B cell (primary cell): ENCODE results near the gene PTTG2. TPM values are rescaled to one million over a fixed set of nuclear protein-coding genes. Genes with fewer than 3 reads are reported as not detected.

Source experiments
- ATAC-seq: fragments of 200-7000 bp; cut with Tn5 transposase; one replicate; pipeline ENCODE4 v1.10.0; 2021; ENCODE audit warnings: low read depth, mild to moderate bottlenecking, moderate number of reproducible peaks, moderate library complexity
- CTCF ChIA-PET: fragments of 350-600 bp; sonication (Branson Sonifier 250); formaldehyde crosslinking; loops from one replicate; lab custom pipeline; 2021; ENCODE audit warnings: antibody characterized with exemption, inconsistent platforms; lab: Charles Lee
- POLR2A ChIA-PET: fragments of 350-600 bp; sonication (Branson Sonifier 250); formaldehyde crosslinking; loops from one replicate; lab custom pipeline; 2021; ENCODE audit warnings: antibody characterized with exemption; lab: Charles Lee
- DNase-seq: peaks from one replicate; pipeline ENCODE4 v3.0.0; 2013
- H2AFZ ChIP-seq: 2 replicates; pipeline ENCODE4 v1.6.1; 2012; ENCODE audit warnings: mild to moderate bottlenecking, low read depth, low read length; ENCODE audit not compliant: insufficient read depth, poor library complexity, severe bottlenecking
- H3K27ac ChIP-seq, 2 donors: 1 replicate in 1 of 2; 2 replicates in 1 of 2; pipeline ENCODE4 v1.5.1; 2012 to 2013; ENCODE audit warnings: low read length in 2 of 2, mild to moderate bottlenecking in 2 of 2, moderate library complexity in 1 of 2
- H3K27me3 ChIP-seq, 4 experiments: fragments of 200-600 bp in 1 of 4; sonication (generic) in 1 of 4; replicated peaks in 1 of 4; 1 replicate in 2 of 4; 2 replicates in 2 of 4; pipeline versions ENCODE4 v1.6.1 to v1.7.0; 2013 to 2016; ENCODE audit warnings: low read length in 3 of 4, mild to moderate bottlenecking in 2 of 4, mixed read lengths in 1 of 4, moderate library complexity in 1 of 4; ENCODE audit not compliant: insufficient read depth in 4 of 4, control insufficient read depth in 3 of 4; ENCODE audit errors: control extremely low read depth in 1 of 4
- H3K36me3 ChIP-seq, 2 experiments: replicated peaks in 1 of 2; 1 replicate in 1 of 2; 2 replicates in 1 of 2; pipeline versions ENCODE4 v1.6.1 to v1.7.1; 2013; ENCODE audit warnings: low read length in 1 of 2; ENCODE audit not compliant: insufficient read depth in 2 of 2, control insufficient read depth in 1 of 2; ENCODE audit errors: control extremely low read depth in 1 of 2, extremely low read depth in 1 of 2
- H3K4me1 ChIP-seq, 2 donors: fragments of 200-600 bp in 1 of 2; sonication (generic) in 1 of 2; 1 replicate in 1 of 2; 2 replicates in 1 of 2; pipeline versions ENCODE4 v1.5.1 to v1.6.1; 2013 to 2017; ENCODE audit warnings: low read length in 2 of 2; ENCODE audit not compliant: control insufficient read depth in 2 of 2, insufficient read depth in 2 of 2
- H3K4me2 ChIP-seq: replicated peaks from 2 replicates; pipeline ENCODE3; 2012; ENCODE audit warnings: mild to moderate bottlenecking, low read depth, low read length; ENCODE audit not compliant: poor library complexity, severe bottlenecking
- H3K4me3 ChIP-seq, 5 experiments: fragments of 200-600 bp in 1 of 5; sonication (generic) in 1 of 5; 1 replicate in 3 of 5; 2 replicates in 2 of 5; pipeline versions ENCODE4 v1.5.1 to v1.7.0; 2011 to 2016; ENCODE audit warnings: low read length in 4 of 5, mild to moderate bottlenecking in 4 of 5, low read depth in 2 of 5, control low read depth in 1 of 5, moderate library complexity in 1 of 5; ENCODE audit not compliant: insufficient read depth in 1 of 5; ENCODE audit errors: control extremely low read depth in 1 of 5, extremely low read depth in 1 of 5
- H3K79me2 ChIP-seq: fragments of 200-600 bp; sonication (generic); one replicate; pipeline ENCODE4 v1.6.0; 2016; ENCODE audit warnings: low read length; ENCODE audit not compliant: control insufficient read depth, insufficient read depth
- H3K9ac ChIP-seq: fragments of 200-600 bp; sonication (generic); 2 replicates; pipeline ENCODE4 v1.6.1; 2017; ENCODE audit warnings: mild to moderate bottlenecking, low read length, moderate library complexity
- H3K9me3 ChIP-seq, 3 donors: one replicate each; pipeline versions ENCODE4 v1.6.1 to v1.7.1; 2013; ENCODE audit warnings: low read length in 2 of 3; ENCODE audit not compliant: control insufficient read depth in 2 of 3, insufficient read depth in 1 of 3; ENCODE audit errors: control extremely low read depth in 1 of 3
- H4K20me1 ChIP-seq: 2 replicates; pipeline ENCODE4 v1.6.0; 2012; ENCODE audit warnings: mild to moderate bottlenecking, low read length; ENCODE audit not compliant: insufficient read depth, control insufficient read depth, poor library complexity, severe bottlenecking
- H3K27ac Mint-ChIP-seq: one replicate; pipeline ENCODE4 v1.8.0; 2021; ENCODE audit warnings: mixed read lengths
- H3K27me3 Mint-ChIP-seq: one replicate; pipeline ENCODE4 v1.8.0; 2021; ENCODE audit warnings: mixed read lengths
- H3K4me1 Mint-ChIP-seq: one replicate; pipeline ENCODE4 v1.8.0; 2021; ENCODE audit warnings: mixed read lengths
- H3K4me3 Mint-ChIP-seq: one replicate; pipeline ENCODE4 v1.8.0; 2021; ENCODE audit warnings: mixed read lengths
- H3K9me3 Mint-ChIP-seq: one replicate; pipeline ENCODE4 v1.8.0; 2022; ENCODE audit warnings: mixed read lengths; ENCODE audit not compliant: insufficient read depth
- EZH2 ChIP-seq: IDR thresholded peaks from 2 replicates; pipeline ENCODE4 v1.6.1; 2012; ENCODE audit warnings: borderline replicate concordance, low read depth, mild to moderate bottlenecking, moderate library complexity, low read length; ENCODE audit not compliant: insufficient read depth, poor library complexity, severe bottlenecking
- WGBS: methylation state at CpG from one replicate; pipeline ENCODE4 v1.1.5; 2013; ENCODE audit warnings: missing lambda C conversion rate; ENCODE audit not compliant: insufficient coverage; 5-methylcytosine and 5-hydroxymethylcytosine counted together
- intact Hi-C: fragments of 100-400 bp; cut with micrococcal nuclease; formaldehyde crosslinking; loops from one replicate; pipeline ENCODE4 v1.10.0; 2022
- polyA plus RNA-seq: library from polyadenylated mRNA; depleted of rRNA; stranded (reverse); fragments of >200 nt; gene quantifications from 2 replicates; pipeline ENCODE4 v1.2.3, GENCODE V29; 2012
- total RNA-seq, 2 donors: library from RNA; stranded (reverse); fragments of 120-200 nt in 1 of 2; gene quantifications; 1 replicate in 1 of 2; 2 replicates in 1 of 2; pipeline versions ENCODE4 v1.2.3 to v1.2.4, GENCODE V29; 2013 to 2022
- TF ChIP-seq, protein P1 (sequence below): fragments of 200-600 bp; IDR thresholded peaks from one replicate; pipeline ENCODE4 v1.8.0; 2022; ENCODE audit warnings: antibody characterized with exemption, mild to moderate bottlenecking

Gene PTTG2
- total and polyA plus RNA-seq, 2 donors (not counting 1 experiment from before 2014, with no cell fraction given), result 1.9 to 2.8 TPM

DNA sequence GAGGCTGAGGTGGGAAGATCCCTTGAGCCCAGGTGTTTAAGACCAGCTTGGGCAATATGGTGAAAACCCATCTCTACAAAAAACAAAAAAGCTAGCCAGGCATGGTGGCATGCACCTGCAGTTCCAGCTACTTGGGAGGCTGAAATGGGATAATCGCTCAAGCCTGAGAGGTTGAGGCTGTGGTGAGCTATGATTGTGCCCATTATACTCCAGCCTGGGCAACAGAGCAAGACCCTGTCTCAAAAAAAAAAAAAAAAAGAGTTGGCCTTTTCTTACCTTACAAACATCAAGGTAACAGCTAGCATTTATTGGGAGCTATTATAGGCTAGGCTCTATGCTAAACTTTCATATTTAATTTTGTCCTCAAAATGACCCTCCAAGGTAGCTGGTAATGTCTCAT lies 43.4 kb downstream of the PTTG2 start:
- DNase-seq, result no peak
- no peak overlapping the region for H2AFZ ChIP-seq
- no peaks in the 10 kb centered on the region for H3K9me3 ChIP-seq
- no peak overlapping the region for H3K27ac ChIP-seq
- H3K27ac Mint-ChIP-seq, result no peak overlapping the region
- H3K4me1 Mint-ChIP-seq, result peaks cover 58% of the 10 kb centered on the region
- H3K79me2 ChIP-seq, result peaks cover 97% of the 10 kb centered on the region
- ChIA-PET CTCF (interaction anchor here (0.8 to 1.0 kb wide), 2 partner anchors 25 to 203 kb away, joined by 3 to 5 read pairs; no protein-coding TSS in a partner anchor), POLR2A (no interaction called here)
- no peak overlapping the region for H3K4me3 ChIP-seq
- H3K4me1 ChIP-seq, result peaks cover 10 to 15% of the 10 kb centered on the region in 2 donors
- H3K9me3 Mint-ChIP-seq, result no peaks in the 10 kb centered on the region
- ATAC-seq, result no peak
- H3K36me3 ChIP-seq, result peaks cover 6 to 7% of the 10 kb centered on the region in 2 experiments
- H4K20me1 ChIP-seq, result peaks cover 68% of the 10 kb centered on the region
- H3K4me3 Mint-ChIP-seq, result no peak overlapping the region
- no peak overlapping the region for H3K4me2 ChIP-seq
- 80% methylated on average over 1 of the region's 1 CpG for WGBS
- intact Hi-C loops, result no loop called here
- no peak overlapping the region for H3K9ac ChIP-seq
- no peaks in the 10 kb centered on the region for H3K27me3 ChIP-seq
- no peak for TF ChIP-seq EZH2
- TF ChIP-seq, protein P1, sequence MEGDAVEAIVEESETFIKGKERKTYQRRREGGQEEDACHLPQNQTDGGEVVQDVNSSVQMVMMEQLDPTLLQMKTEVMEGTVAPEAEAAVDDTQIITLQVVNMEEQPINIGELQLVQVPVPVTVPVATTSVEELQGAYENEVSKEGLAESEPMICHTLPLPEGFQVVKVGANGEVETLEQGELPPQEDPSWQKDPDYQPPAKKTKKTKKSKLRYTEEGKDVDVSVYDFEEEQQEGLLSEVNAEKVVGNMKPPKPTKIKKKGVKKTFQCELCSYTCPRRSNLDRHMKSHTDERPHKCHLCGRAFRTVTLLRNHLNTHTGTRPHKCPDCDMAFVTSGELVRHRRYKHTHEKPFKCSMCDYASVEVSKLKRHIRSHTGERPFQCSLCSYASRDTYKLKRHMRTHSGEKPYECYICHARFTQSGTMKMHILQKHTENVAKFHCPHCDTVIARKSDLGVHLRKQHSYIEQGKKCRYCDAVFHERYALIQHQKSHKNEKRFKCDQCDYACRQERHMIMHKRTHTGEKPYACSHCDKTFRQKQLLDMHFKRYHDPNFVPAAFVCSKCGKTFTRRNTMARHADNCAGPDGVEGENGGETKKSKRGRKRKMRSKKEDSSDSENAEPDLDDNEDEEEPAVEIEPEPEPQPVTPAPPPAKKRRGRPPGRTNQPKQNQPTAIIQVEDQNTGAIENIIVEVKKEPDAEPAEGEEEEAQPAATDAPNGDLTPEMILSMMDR, result no peak
- H3K27me3 Mint-ChIP-seq, result no peaks in the 10 kb centered on the region

DNA sequence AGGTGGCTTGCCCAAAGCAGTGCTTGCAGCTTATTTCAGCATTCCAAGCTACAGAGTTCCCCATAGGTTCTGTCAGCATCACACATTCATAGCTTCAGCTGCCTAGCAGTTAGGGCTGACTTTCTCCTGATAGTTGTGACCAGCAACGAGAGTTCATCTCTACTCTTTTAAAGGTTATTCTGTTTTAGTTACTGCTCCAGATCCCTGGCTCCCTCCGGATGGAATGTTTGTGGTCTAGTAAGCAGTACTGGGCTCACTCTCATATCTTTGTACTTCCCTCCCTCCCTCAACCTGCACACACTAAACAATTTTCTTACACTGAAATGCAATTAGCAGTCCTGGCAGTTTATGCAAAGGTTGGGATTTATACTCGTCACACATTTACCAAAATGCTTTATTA lies 43.9 kb downstream of the PTTG2 start:
- Histone ChIP-seq H3K9ac (no peak overlapping the region), H3K36me3 (peaks cover 6 to 7% of the 10 kb centered on the region in 2 experiments), H3K4me1 (peaks cover 10 to 15% of the 10 kb centered on the region in 2 donors), H2AFZ (no peak overlapping the region), H4K20me1 (peaks cover 66% of the 10 kb centered on the region), H3K79me2 (peaks cover 97% of the 10 kb centered on the region), H3K27me3 (no peaks in the 10 kb centered on the region), H3K9me3 (no peaks in the 10 kb centered on the region), H3K27ac (no peak overlapping the region), H3K4me2 (no peak overlapping the region), H3K4me3 (no peak overlapping the region)
- DNase-seq (no peak), ATAC-seq (no peak)
- Mint-ChIP-seq H3K27ac (no peak overlapping the region), H3K27me3 (no peaks in the 10 kb centered on the region), H3K4me3 (no peak overlapping the region), H3K4me1 (peaks cover 60% of the 10 kb centered on the region), H3K9me3 (no peaks in the 10 kb centered on the region)
- no peak for TF ChIP-seq EZH2
- TF ChIP-seq, protein P1, result no peak
- no CpG with 5 or more reads among the region's 3 CpGs for WGBS
- ChIA-PET CTCF (interaction anchor here (0.8 to 1.0 kb wide), 2 partner anchors 26 to 203 kb away, joined by 3 to 5 read pairs; no protein-coding TSS in a partner anchor), POLR2A (no interaction called here)
- intact Hi-C loops, result no loop called here
